WTC11 (cell line): ENCODE measurements around the gene CRKL. TPM values are rescaled to one million over a fixed set of nuclear protein-coding genes. Genes with fewer than 3 reads are reported as not detected.

Experiments used
- ATAC-seq: fragments of 200-7000 bp; cut with Tn5 transposase; 2 replicates; pipeline ENCODE4 v1.10.0; 2021; ENCODE audit warnings: mild to moderate bottlenecking, moderate library complexity
- CTCF ChIA-PET: fragments of 300-600 bp; sonication (Branson Sonifier 250); formaldehyde crosslinking; loops from one replicate; lab custom pipeline; 2021; ENCODE audit warnings: antibody characterized with exemption; lab: Charles Lee
- POLR2A ChIA-PET: fragments of 350-600 bp; sonication (Branson Sonifier 250); formaldehyde crosslinking; loops from one replicate; lab custom pipeline; 2021; ENCODE audit warnings: antibody characterized with exemption; lab: Charles Lee
- DNase-seq: peaks from one replicate; pipeline ENCODE4 v3.0.0; 2021; ENCODE audit warnings: low spot score
- H3K27ac Mint-ChIP-seq: 2 replicates; pipeline ENCODE4 v1.8.0; 2021; ENCODE audit warnings: mixed read lengths
- H3K27me3 Mint-ChIP-seq: 2 replicates; pipeline ENCODE4 v1.8.0; 2021; ENCODE audit warnings: low read depth, mild to moderate bottlenecking, moderate library complexity, mixed read lengths
- H3K36me3 Mint-ChIP-seq: 2 replicates; pipeline ENCODE4 v1.8.0; 2021; ENCODE audit warnings: mixed read lengths
- H3K4me1 Mint-ChIP-seq: 2 replicates; pipeline ENCODE4 v1.8.0; 2022; ENCODE audit warnings: mixed read lengths
- H3K4me3 Mint-ChIP-seq: 2 replicates; pipeline ENCODE4 v1.8.0; 2021; ENCODE audit warnings: mild to moderate bottlenecking, moderate library complexity, mixed read lengths
- H3K9me3 Mint-ChIP-seq: 2 replicates; pipeline ENCODE4 v1.8.0; 2021; ENCODE audit warnings: mixed read lengths
- ATF1 ChIP-seq: sonication (generic); formaldehyde crosslinking; IDR thresholded peaks from 2 replicates; pipeline ENCODE4 v1.8.1; 2023; ENCODE audit warnings: mild to moderate bottlenecking, moderate library complexity, missing genetic modification reagents
- CBFB ChIP-seq: sonication (generic); formaldehyde crosslinking; IDR thresholded peaks from 2 replicates; pipeline ENCODE4 v1.8.1; 2022; ENCODE audit warnings: mild to moderate bottlenecking, low read depth, missing genetic modification reagents
- FOXJ3 ChIP-seq: sonication (generic); formaldehyde crosslinking; IDR thresholded peaks from 2 replicates; pipeline ENCODE4 v1.9.0; 2021; ENCODE audit warnings: missing genetic modification reagents, mild to moderate bottlenecking, borderline replicate concordance
- FOXP1 ChIP-seq: sonication (generic); formaldehyde crosslinking; IDR thresholded peaks from 2 replicates; pipeline ENCODE4 v1.8.0; 2022; ENCODE audit warnings: missing genetic modification reagents, mild to moderate bottlenecking, moderate library complexity, borderline replicate concordance
- MXD4 ChIP-seq: fragments of 250-450 bp; sonication (Bioruptor Pico); IDR thresholded peaks from 2 replicates; pipeline ENCODE4 v1.8.0; 2021; ENCODE audit warnings: mild to moderate bottlenecking, moderate library complexity, borderline replicate concordance
- MYBL2 ChIP-seq: sonication (generic); formaldehyde crosslinking; IDR thresholded peaks from 2 replicates; pipeline ENCODE4 v1.8.1; 2023; ENCODE audit warnings: mild to moderate bottlenecking, moderate library complexity, missing genetic modification reagents
- NFATC4 ChIP-seq: fragments of 250-450 bp; sonication (Bioruptor Pico); IDR thresholded peaks from 2 replicates; pipeline ENCODE4 v1.9.0; 2021; ENCODE audit warnings: mild to moderate bottlenecking
- RELA ChIP-seq: sonication (generic); formaldehyde crosslinking; IDR thresholded peaks from 2 replicates; pipeline ENCODE4 v1.8.1; 2022; ENCODE audit warnings: missing genetic modification reagents, mild to moderate bottlenecking, borderline replicate concordance
- RORB ChIP-seq: fragments of 250-450 bp; sonication (Bioruptor Pico); IDR thresholded peaks from 2 replicates; pipeline ENCODE4 v1.9.0; 2021; ENCODE audit warnings: mild to moderate bottlenecking
- SMAD3 ChIP-seq: sonication (generic); formaldehyde crosslinking; IDR thresholded peaks from 2 replicates; pipeline ENCODE4 v1.8.0; 2022; ENCODE audit warnings: missing genetic modification reagents, mild to moderate bottlenecking, borderline replicate concordance
- TP53 ChIP-seq: sonication (generic); formaldehyde crosslinking; IDR thresholded peaks from 2 replicates; pipeline ENCODE4 v1.8.1; 2023; ENCODE audit warnings: mild to moderate bottlenecking, missing genetic modification reagents
- ZNF121 ChIP-seq: sonication (generic); formaldehyde crosslinking; IDR thresholded peaks from 2 replicates; pipeline ENCODE4 v1.8.0; 2023; ENCODE audit warnings: missing genetic modification reagents
- ZNF138 ChIP-seq: sonication (generic); formaldehyde crosslinking; conservative IDR thresholded peaks from 2 replicates; pipeline ENCODE4 v1.8.1; 2022; ENCODE audit warnings: mild to moderate bottlenecking, moderate library complexity, missing genetic modification reagents
- ZNF232 ChIP-seq: sonication (generic); formaldehyde crosslinking; IDR thresholded peaks from 2 replicates; pipeline ENCODE4 v1.8.0; 2022; ENCODE audit warnings: mild to moderate bottlenecking, missing genetic modification reagents
- ZNF396 ChIP-seq: fragments of 250-450 bp; sonication (Bioruptor Pico); IDR thresholded peaks from 2 replicates; pipeline ENCODE4 v1.8.0; 2021; ENCODE audit warnings: mild to moderate bottlenecking, moderate library complexity, borderline replicate concordance
- ZNF416 ChIP-seq: fragments of 250-450 bp; sonication (Bioruptor Pico); IDR thresholded peaks from 2 replicates; pipeline ENCODE4 v1.9.0; 2021; ENCODE audit warnings: mild to moderate bottlenecking, inconsistent platforms
- ZNF423 ChIP-seq: fragments of 250-450 bp; sonication (Bioruptor Pico); IDR thresholded peaks from 2 replicates; pipeline ENCODE4 v2.1.2; 2022; ENCODE audit warnings: mild to moderate bottlenecking, moderate library complexity
- total RNA-seq: library from RNA; stranded (reverse); gene quantifications from 3 replicates; pipeline ENCODE4 v1.2.3, GENCODE V29; 2021
- TF ChIP-seq, protein P1 (sequence below): sonication (generic); formaldehyde crosslinking; IDR thresholded peaks from 2 replicates; pipeline ENCODE4 v1.8.1; 2022; ENCODE audit warnings: low read depth, missing genetic modification reagents, borderline replicate concordance
- TF ChIP-seq, protein P2 (sequence below): sonication (generic); formaldehyde crosslinking; IDR thresholded peaks from 2 replicates; pipeline ENCODE4 v1.8.0; 2022; ENCODE audit warnings: mild to moderate bottlenecking, missing genetic modification reagents
- TF ChIP-seq, protein P3 (sequence below): fragments of 250-450 bp; sonication (Bioruptor Pico); IDR thresholded peaks from 2 replicates; pipeline ENCODE4 v1.9.0; 2021; ENCODE audit warnings: mild to moderate bottlenecking, borderline replicate concordance
- TF ChIP-seq, protein P4 (sequence below): sonication (generic); formaldehyde crosslinking; IDR thresholded peaks from 2 replicates; pipeline ENCODE4 v1.8.1; 2023; ENCODE audit warnings: mild to moderate bottlenecking, missing genetic modification reagents

CRKL gene
- total RNA-seq, 1 experiment from 2014 or later = 114 TPM

DNA sequence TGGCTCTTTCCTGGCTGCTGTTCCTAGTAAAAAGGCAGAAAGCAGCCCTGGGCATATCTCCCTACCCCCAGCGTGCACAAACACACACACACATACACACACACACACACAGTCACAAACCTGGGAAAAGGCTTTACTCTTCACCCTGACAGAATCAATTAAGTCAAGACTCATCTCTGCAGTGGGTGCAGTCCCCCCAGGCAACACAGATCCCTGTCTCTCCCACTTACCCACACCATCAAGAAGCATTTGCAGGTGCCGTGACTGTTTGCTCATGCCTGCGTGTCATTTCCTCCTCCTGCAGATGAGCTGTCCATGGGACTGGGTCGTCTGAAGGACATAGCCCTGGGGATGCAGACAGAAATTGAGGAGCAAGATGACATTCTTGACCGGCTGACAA, 29.8 kb upstream of the CRKL start:
- no peak for DNase-seq
- POLR2A ChIA-PET = no interaction called here
- ATAC-seq = no peak
- no peak for TF ChIP-seq FOXJ3 (CRISPR knock-in tag)
- TF ChIP-seq ZNF396 (CRISPR knock-in tag) = no peak
- no peak for TF ChIP-seq FOXP1
- TF ChIP-seq TP53 (CRISPR knock-in tag) = no peak
- no peak for TF ChIP-seq RORB (CRISPR knock-in tag)
- TF ChIP-seq, protein P1, sequence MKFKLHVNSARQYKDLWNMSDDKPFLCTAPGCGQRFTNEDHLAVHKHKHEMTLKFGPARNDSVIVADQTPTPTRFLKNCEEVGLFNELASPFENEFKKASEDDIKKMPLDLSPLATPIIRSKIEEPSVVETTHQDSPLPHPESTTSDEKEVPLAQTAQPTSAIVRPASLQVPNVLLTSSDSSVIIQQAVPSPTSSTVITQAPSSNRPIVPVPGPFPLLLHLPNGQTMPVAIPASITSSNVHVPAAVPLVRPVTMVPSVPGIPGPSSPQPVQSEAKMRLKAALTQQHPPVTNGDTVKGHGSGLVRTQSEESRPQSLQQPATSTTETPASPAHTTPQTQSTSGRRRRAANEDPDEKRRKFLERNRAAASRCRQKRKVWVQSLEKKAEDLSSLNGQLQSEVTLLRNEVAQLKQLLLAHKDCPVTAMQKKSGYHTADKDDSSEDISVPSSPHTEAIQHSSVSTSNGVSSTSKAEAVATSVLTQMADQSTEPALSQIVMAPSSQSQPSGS (CRISPR knock-in tag) = no peak
- TF ChIP-seq RELA (CRISPR knock-in tag) = no peak
- TF ChIP-seq, protein P2, sequence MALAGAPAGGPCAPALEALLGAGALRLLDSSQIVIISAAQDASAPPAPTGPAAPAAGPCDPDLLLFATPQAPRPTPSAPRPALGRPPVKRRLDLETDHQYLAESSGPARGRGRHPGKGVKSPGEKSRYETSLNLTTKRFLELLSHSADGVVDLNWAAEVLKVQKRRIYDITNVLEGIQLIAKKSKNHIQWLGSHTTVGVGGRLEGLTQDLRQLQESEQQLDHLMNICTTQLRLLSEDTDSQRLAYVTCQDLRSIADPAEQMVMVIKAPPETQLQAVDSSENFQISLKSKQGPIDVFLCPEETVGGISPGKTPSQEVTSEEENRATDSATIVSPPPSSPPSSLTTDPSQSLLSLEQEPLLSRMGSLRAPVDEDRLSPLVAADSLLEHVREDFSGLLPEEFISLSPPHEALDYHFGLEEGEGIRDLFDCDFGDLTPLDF (CRISPR knock-in tag) = no peak
- no peak for TF ChIP-seq CBFB (CRISPR knock-in tag)
- no peak for TF ChIP-seq MXD4 (CRISPR knock-in tag)
- TF ChIP-seq ZNF423 = no peak
- TF ChIP-seq SMAD3 = no peak
- H3K27me3 Mint-ChIP-seq = no peaks in the 10 kb centered on the region
- no peak overlapping the region for H3K27ac Mint-ChIP-seq
- no peak overlapping the region for H3K4me3 Mint-ChIP-seq
- H3K4me1 Mint-ChIP-seq = peaks cover 3% of the 10 kb centered on the region; the same call in 1 of the 2 replicates
- peaks cover 11% of the 10 kb centered on the region; the same call in 1 of the 2 replicates for H3K36me3 Mint-ChIP-seq
- CTCF ChIA-PET = no interaction called here
- H3K9me3 Mint-ChIP-seq = no peaks in the 10 kb centered on the region

DNA sequence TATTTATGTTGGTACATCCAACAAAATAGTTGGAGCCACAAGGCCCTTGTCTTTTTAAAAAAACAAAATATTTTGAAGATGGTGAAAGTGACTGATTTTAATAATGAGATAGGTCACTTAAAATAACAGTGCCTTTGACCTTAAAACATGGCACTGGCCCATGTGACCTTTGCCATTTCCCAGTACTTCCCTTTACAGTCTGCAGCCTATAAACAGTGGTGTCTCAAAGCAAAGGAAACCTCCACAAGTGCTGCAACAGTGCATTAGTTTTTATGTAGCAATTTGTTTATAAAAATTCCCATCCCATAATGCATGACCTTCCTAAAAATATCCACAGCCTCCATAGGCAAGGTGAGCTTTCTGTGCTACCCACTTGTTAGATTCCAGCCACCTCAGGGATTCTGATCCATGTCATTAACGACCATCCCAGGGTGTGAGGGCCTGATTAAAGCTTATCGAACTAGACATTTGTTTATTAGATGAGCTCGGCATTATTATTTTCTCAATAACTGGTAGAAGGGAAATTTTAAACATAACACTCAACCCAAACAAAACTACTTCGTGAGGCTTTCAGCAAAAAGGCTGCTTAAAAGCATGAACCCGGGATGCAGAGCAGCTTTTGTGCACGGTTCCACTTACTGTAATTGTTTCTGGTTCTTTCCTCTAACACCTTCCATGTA, 28.0 kb upstream of the CRKL start:
- ATAC-seq (no peak), DNase-seq (no peak)
- CTCF ChIA-PET = interaction anchor here (1.2 kb wide), 1 partner anchor 214 kb away, joined by 3 read pairs; no protein-coding TSS in a partner anchor
- Mint-ChIP-seq H3K36me3 (peaks cover 5% of the 10 kb centered on the region; the same call in 1 of the 2 replicates), H3K4me3 (no peak overlapping the region)
- TF ChIP-seq ZNF121 (CRISPR knock-in tag) (no peak), ZNF138 (CRISPR knock-in tag) (no peak)
- TF ChIP-seq, all 79 proteins: peak for 0
- Mint-ChIP-seq H3K9me3 (no peaks in the 10 kb centered on the region), H3K27ac (no peak overlapping the region), H3K27me3 (no peaks in the 10 kb centered on the region), H3K4me1 (peaks cover 3% of the 10 kb centered on the region; the same call in 1 of the 2 replicates)
- POLR2A ChIA-PET = no interaction called here

DNA sequence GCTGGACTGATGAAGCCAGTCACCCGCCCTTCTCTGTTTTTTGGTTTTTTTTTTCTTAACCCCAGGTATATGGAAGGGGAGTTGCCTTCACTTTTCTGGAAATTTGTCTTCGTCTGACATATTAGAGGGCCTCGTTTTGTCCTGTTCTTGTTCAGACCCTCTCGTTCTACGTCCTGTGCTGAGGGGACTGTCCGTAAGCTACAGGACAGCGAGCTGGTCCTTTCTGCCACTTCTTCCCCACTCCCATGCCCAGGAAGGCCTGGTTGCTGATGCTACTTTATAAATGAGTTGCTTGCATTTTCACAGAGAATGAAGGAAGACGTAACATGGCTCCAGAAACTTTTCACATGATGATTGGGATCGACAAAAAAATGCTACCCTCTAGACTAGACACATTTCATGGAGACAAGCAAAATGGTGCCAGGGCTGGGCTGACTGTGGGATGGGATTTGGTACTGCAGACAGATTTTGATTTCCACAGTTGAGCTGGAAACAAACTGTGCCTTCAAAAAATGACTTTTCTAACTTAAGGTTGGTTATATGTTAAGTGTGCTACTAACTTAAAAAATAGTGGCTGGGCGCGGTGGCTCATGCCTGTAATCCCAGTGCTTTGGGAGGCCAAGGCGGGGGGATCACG, 27.2 kb upstream of the CRKL start:
- CTCF ChIA-PET = interaction anchor here (0.6 to 1.2 kb wide), 2 partner anchors 57 to 213 kb away, joined by 3 read pairs; no protein-coding TSS in a partner anchor
- H3K36me3 Mint-ChIP-seq = peaks cover 5% of the 10 kb centered on the region; the same call in 1 of the 2 replicates
- H3K9me3 Mint-ChIP-seq = no peaks in the 10 kb centered on the region
- POLR2A ChIA-PET = no interaction called here
- no peak for ATAC-seq
- no peak overlapping the region for H3K4me3 Mint-ChIP-seq
- TF ChIP-seq NFATC4 (CRISPR knock-in tag) (no peak), ZNF232 (CRISPR knock-in tag) (no peak), FOXP1 (no peak), ZNF416 (no peak)
- DNase-seq = no peak
- peaks cover 3% of the 10 kb centered on the region; the same call in 1 of the 2 replicates for H3K4me1 Mint-ChIP-seq
- no peaks in the 10 kb centered on the region for H3K27me3 Mint-ChIP-seq
- no peak overlapping the region; the same call in 1 of the 2 replicates for H3K27ac Mint-ChIP-seq

DNA sequence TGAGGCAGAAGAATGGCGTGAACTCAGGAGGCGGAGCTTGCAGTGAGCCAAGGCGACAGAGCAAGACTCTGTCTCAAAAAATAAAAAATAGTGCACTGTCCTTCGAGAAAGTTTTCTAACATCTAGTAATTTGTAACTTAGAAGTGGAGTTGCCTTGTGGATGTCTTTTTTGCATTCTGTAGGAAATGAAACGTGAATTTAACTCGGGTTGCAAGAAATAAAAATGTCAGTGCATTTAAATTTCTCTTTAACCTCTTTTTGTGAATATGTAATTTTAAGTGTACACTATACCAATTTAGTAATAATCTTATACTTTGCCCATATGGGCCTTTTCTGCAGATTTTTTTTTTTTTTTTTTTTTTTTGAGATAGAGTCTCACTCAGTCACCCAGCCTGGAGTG, 26.2 kb upstream of the CRKL start:
- Mint-ChIP-seq H3K36me3 (peaks cover 5% of the 10 kb centered on the region; the same call in 1 of the 2 replicates), H3K27me3 (no peaks in the 10 kb centered on the region), H3K4me1 (no peaks in the 10 kb centered on the region), H3K9me3 (no peaks in the 10 kb centered on the region), H3K27ac (no peak overlapping the region), H3K4me3 (no peak overlapping the region)
- TF ChIP-seq, protein P3, sequence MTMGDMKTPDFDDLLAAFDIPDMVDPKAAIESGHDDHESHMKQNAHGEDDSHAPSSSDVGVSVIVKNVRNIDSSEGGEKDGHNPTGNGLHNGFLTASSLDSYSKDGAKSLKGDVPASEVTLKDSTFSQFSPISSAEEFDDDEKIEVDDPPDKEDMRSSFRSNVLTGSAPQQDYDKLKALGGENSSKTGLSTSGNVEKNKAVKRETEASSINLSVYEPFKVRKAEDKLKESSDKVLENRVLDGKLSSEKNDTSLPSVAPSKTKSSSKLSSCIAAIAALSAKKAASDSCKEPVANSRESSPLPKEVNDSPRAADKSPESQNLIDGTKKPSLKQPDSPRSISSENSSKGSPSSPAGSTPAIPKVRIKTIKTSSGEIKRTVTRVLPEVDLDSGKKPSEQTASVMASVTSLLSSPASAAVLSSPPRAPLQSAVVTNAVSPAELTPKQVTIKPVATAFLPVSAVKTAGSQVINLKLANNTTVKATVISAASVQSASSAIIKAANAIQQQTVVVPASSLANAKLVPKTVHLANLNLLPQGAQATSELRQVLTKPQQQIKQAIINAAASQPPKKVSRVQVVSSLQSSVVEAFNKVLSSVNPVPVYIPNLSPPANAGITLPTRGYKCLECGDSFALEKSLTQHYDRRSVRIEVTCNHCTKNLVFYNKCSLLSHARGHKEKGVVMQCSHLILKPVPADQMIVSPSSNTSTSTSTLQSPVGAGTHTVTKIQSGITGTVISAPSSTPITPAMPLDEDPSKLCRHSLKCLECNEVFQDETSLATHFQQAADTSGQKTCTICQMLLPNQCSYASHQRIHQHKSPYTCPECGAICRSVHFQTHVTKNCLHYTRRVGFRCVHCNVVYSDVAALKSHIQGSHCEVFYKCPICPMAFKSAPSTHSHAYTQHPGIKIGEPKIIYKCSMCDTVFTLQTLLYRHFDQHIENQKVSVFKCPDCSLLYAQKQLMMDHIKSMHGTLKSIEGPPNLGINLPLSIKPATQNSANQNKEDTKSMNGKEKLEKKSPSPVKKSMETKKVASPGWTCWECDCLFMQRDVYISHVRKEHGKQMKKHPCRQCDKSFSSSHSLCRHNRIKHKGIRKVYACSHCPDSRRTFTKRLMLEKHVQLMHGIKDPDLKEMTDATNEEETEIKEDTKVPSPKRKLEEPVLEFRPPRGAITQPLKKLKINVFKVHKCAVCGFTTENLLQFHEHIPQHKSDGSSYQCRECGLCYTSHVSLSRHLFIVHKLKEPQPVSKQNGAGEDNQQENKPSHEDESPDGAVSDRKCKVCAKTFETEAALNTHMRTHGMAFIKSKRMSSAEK (CRISPR knock-in tag) = no peak
- TF ChIP-seq RELA (CRISPR knock-in tag) = no peak
- TF ChIP-seq MYBL2 (CRISPR knock-in tag) = no peak
- TF ChIP-seq ATF1 (CRISPR knock-in tag) = no peak
- TF ChIP-seq, protein P4, sequence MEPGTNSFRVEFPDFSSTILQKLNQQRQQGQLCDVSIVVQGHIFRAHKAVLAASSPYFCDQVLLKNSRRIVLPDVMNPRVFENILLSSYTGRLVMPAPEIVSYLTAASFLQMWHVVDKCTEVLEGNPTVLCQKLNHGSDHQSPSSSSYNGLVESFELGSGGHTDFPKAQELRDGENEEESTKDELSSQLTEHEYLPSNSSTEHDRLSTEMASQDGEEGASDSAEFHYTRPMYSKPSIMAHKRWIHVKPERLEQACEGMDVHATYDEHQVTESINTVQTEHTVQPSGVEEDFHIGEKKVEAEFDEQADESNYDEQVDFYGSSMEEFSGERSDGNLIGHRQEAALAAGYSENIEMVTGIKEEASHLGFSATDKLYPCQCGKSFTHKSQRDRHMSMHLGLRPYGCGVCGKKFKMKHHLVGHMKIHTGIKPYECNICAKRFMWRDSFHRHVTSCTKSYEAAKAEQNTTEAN (CRISPR knock-in tag) = no peak
- ChIA-PET POLR2A (no interaction called here), CTCF (interaction anchor here (0.7 to 1.7 kb wide), 4 partner anchors 26 to 212 kb away, joined by 3 to 4 read pairs (median 4); partner anchors contain the start of genes LZTR1 and SLC7A4)
- ATAC-seq (no peak), DNase-seq (no peak)
